H9 (cell line): ENCODE results near the gene ARFGEF3. TPM values are rescaled to one million over a fixed set of nuclear protein-coding genes. Genes with fewer than 3 reads are reported as not detected.

ENCODE experiments used
- DNase-seq: peaks from one replicate; pipeline ENCODE4 v3.0.0-alpha.2; 2017
- H2AFZ ChIP-seq: one replicate; pipeline ENCODE4 v1.6.1; 2013; ENCODE audit warnings: mild to moderate bottlenecking, low read length, control low read depth, moderate library complexity
- H2AK5ac ChIP-seq: 2 replicates; pipeline ENCODE4 v1.6.1; 2013; ENCODE audit warnings: low read length, control low read depth, mixed read lengths; ENCODE audit not compliant: insufficient read length
- H2BK120ac ChIP-seq: one replicate; pipeline ENCODE4 v1.6.1; 2013; ENCODE audit warnings: low read depth, mild to moderate bottlenecking, low read length, control low read depth, inconsistent platforms; ENCODE audit not compliant: poor library complexity, severe bottlenecking
- H2BK12ac ChIP-seq: 2 replicates; pipeline ENCODE4 v1.6.1; 2013; ENCODE audit warnings: low read length, control low read depth, mixed read lengths, low read depth; ENCODE audit not compliant: insufficient read length
- H2BK15ac ChIP-seq: 2 replicates; pipeline ENCODE4 v1.6.1; 2013; ENCODE audit warnings: low read depth, low read length, control low read depth
- H2BK20ac ChIP-seq: one replicate; pipeline ENCODE4 v1.6.1; 2013; ENCODE audit warnings: low read depth, mild to moderate bottlenecking, low read length, control low read depth, inconsistent platforms; ENCODE audit not compliant: poor library complexity, severe bottlenecking
- H2BK5ac ChIP-seq: 2 replicates; pipeline ENCODE4 v1.6.1; 2013; ENCODE audit warnings: low read length, control low read depth, mixed read lengths; ENCODE audit not compliant: insufficient read length
- H3K14ac ChIP-seq: 2 replicates; pipeline ENCODE4 v1.6.1; 2013; ENCODE audit warnings: low read length, control low read depth; ENCODE audit not compliant: insufficient read depth
- H3K18ac ChIP-seq: 2 replicates; pipeline ENCODE4 v1.6.1; 2013; ENCODE audit warnings: low read depth, mild to moderate bottlenecking, mixed read lengths, low read length, control low read depth; ENCODE audit not compliant: insufficient read length
- H3K23ac ChIP-seq: 2 replicates; pipeline ENCODE4 v1.6.1; 2013; ENCODE audit warnings: low read length, control low read depth, mixed read lengths, low read depth; ENCODE audit not compliant: insufficient read length
- H3K23me2 ChIP-seq: 2 replicates; pipeline ENCODE4 v1.6.1; 2013; ENCODE audit warnings: low read depth, mild to moderate bottlenecking, mixed read lengths, low read length, control low read depth; ENCODE audit not compliant: insufficient read length, poor library complexity, severe bottlenecking
- H3K27ac ChIP-seq: 2 replicates; pipeline ENCODE4 v1.5.1; 2013; ENCODE audit warnings: low read length, control low read depth, mixed read lengths, low read depth; ENCODE audit not compliant: insufficient read length
- H3K27me3 ChIP-seq: 2 replicates; pipeline ENCODE4 v1.6.1; 2013; ENCODE audit warnings: low read length, control low read depth, inconsistent platforms; ENCODE audit not compliant: insufficient read depth
- H3K4ac ChIP-seq: 2 replicates; pipeline ENCODE4 v1.6.1; 2013; ENCODE audit warnings: low read depth, mild to moderate bottlenecking, control low read depth, inconsistent platforms, low read length, moderate library complexity
- H3K4me1 ChIP-seq: 2 replicates; pipeline ENCODE4 v1.6.1; 2013; ENCODE audit warnings: low read length, control low read depth, inconsistent platforms; ENCODE audit not compliant: insufficient read depth
- H3K4me2 ChIP-seq: 2 replicates; pipeline ENCODE4 v1.6.1; 2013; ENCODE audit warnings: low read length, control low read depth, mixed read lengths; ENCODE audit not compliant: insufficient read length, insufficient read depth
- H3K56ac ChIP-seq: 2 replicates; pipeline ENCODE4 v1.6.1; 2013; ENCODE audit warnings: low read depth, mild to moderate bottlenecking, mixed read lengths, low read length, control low read depth; ENCODE audit not compliant: insufficient read length
- H3K79me1 ChIP-seq: 2 replicates; pipeline ENCODE4 v1.6.1; 2013; ENCODE audit warnings: low read depth, mild to moderate bottlenecking, moderate library complexity, low read length, control low read depth, inconsistent platforms; ENCODE audit not compliant: insufficient read depth, poor library complexity, severe bottlenecking
- H3K79me2 ChIP-seq: 2 replicates; pipeline ENCODE4 v1.6.1; 2013; ENCODE audit warnings: low read length, control low read depth, inconsistent platforms; ENCODE audit not compliant: insufficient read depth
- H3K9ac ChIP-seq: 2 replicates; pipeline ENCODE4 v1.6.1; 2013; ENCODE audit warnings: low read length, control low read depth, mixed read lengths; ENCODE audit not compliant: insufficient read length; ENCODE audit errors: extremely low read depth
- H3K9me3 ChIP-seq: one replicate; pipeline ENCODE4 v1.6.1; 2013; ENCODE audit warnings: low read depth, low read length, inconsistent platforms; ENCODE audit not compliant: control insufficient read depth
- H3T11ph ChIP-seq: one replicate; pipeline ENCODE4 v1.6.1; 2013; ENCODE audit warnings: mild to moderate bottlenecking, low read length, control low read depth, inconsistent platforms
- H4K20me1 ChIP-seq: one replicate; pipeline ENCODE4 v1.6.1; 2013; ENCODE audit not compliant: control insufficient read depth, insufficient read length, insufficient read depth
- H4K5ac ChIP-seq: 2 replicates; pipeline ENCODE4 v1.6.1; 2013; ENCODE audit warnings: low read depth, mild to moderate bottlenecking, mixed read lengths, low read length, control low read depth; ENCODE audit not compliant: insufficient read length
- H4K8ac ChIP-seq: replicated peaks from 2 replicates; pipeline ENCODE4 v1.6.1; 2013; ENCODE audit warnings: low read length, control low read depth, mixed read lengths, low read depth; ENCODE audit not compliant: insufficient read length
- H4K91ac ChIP-seq: 2 replicates; pipeline ENCODE4 v1.6.1; 2013; ENCODE audit warnings: low read depth, mild to moderate bottlenecking, moderate library complexity, mixed read lengths, low read length, control low read depth; ENCODE audit not compliant: insufficient read length
- H3K27ac Mint-ChIP-seq, 3 experiments: 2 replicates in 2 of 3; 3 replicates in 1 of 3; pipeline ENCODE4 v1.8.0; 2020 to 2021; ENCODE audit warnings: mixed read lengths in 3 of 3, mild to moderate bottlenecking in 1 of 3, moderate library complexity in 1 of 3
- H3K27me3 Mint-ChIP-seq: 2 replicates; pipeline ENCODE4 v1.8.0; 2021; ENCODE audit warnings: low read depth, mild to moderate bottlenecking, moderate library complexity, mixed read lengths
- H3K36me3 Mint-ChIP-seq, 3 experiments: 2 replicates in 2 of 3; 3 replicates in 1 of 3; pipeline ENCODE4 v1.8.0; 2020 to 2021; ENCODE audit warnings: low read depth in 3 of 3, mixed read lengths in 3 of 3; ENCODE audit not compliant: insufficient read depth in 1 of 3
- H3K4me1 Mint-ChIP-seq, 2 experiments: 2 replicates each; pipeline ENCODE4 v1.8.0; 2020; ENCODE audit warnings: mixed read lengths in 2 of 2
- H3K4me3 Mint-ChIP-seq, 2 experiments: 2 replicates in 1 of 2; 3 replicates in 1 of 2; pipeline ENCODE4 v1.8.0; 2020 to 2021; ENCODE audit warnings: mild to moderate bottlenecking in 2 of 2, mixed read lengths in 2 of 2, moderate library complexity in 1 of 2
- H3K9me3 Mint-ChIP-seq, 2 experiments: 2 replicates in 1 of 2; 3 replicates in 1 of 2; pipeline ENCODE4 v1.8.0; 2020; ENCODE audit warnings: mild to moderate bottlenecking in 2 of 2, mixed read lengths in 2 of 2, moderate library complexity in 1 of 2
- WGBS: extraction: QIAGEN DNeasy Blood & Tissue Kit; methylation state at CpG from one replicate; pipeline ENCODE4 v1.1.7; 2013; ENCODE audit warnings: missing lambda C conversion rate, low lambda C conversion rate, mixed read lengths; ENCODE audit not compliant: insufficient read length; ENCODE audit errors: extremely low coverage; 5-methylcytosine and 5-hydroxymethylcytosine counted together
- total RNA-seq: library from RNA; stranded (reverse); gene quantifications from 2 replicates; pipeline ENCODE4 v1.2.1, GENCODE V29; 2021
- TF ChIP-seq, protein P1 (sequence below): fragments of 200-600 bp; sonication (generic); conservative IDR thresholded peaks from 3 replicates; pipeline ENCODE4 v1.8.0; 2021; ENCODE audit warnings: antibody characterized with exemption, mild to moderate bottlenecking

ARFGEF3 gene
- total RNA-seq, 1 experiment from 2014 or later = 13.7 TPM

GRCh38 chr6:138300469-138300868 is 138.7 kb downstream of the ARFGEF3 start:
- H3K56ac ChIP-seq = no peak overlapping the region
- no peak overlapping the region for H3K18ac ChIP-seq
- TF ChIP-seq, protein P1, sequence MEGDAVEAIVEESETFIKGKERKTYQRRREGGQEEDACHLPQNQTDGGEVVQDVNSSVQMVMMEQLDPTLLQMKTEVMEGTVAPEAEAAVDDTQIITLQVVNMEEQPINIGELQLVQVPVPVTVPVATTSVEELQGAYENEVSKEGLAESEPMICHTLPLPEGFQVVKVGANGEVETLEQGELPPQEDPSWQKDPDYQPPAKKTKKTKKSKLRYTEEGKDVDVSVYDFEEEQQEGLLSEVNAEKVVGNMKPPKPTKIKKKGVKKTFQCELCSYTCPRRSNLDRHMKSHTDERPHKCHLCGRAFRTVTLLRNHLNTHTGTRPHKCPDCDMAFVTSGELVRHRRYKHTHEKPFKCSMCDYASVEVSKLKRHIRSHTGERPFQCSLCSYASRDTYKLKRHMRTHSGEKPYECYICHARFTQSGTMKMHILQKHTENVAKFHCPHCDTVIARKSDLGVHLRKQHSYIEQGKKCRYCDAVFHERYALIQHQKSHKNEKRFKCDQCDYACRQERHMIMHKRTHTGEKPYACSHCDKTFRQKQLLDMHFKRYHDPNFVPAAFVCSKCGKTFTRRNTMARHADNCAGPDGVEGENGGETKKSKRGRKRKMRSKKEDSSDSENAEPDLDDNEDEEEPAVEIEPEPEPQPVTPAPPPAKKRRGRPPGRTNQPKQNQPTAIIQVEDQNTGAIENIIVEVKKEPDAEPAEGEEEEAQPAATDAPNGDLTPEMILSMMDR = no peak
- WGBS = no CpG with 5 or more reads among the region's 4 CpGs
- no peak overlapping the region for H4K8ac ChIP-seq
- H3K4me2 ChIP-seq = no peak overlapping the region
- no peak for DNase-seq
- no peak overlapping the region for H3K9ac ChIP-seq
- H2BK15ac ChIP-seq = no peak overlapping the region
- H3T11ph ChIP-seq = no peak overlapping the region
- no peak overlapping the region for H3K4me3 Mint-ChIP-seq
- H2BK12ac ChIP-seq = no peak overlapping the region
- no peaks in the 10 kb centered on the region for H3K4me1 ChIP-seq
- no peak overlapping the region for H3K23ac ChIP-seq
- no peak overlapping the region for H2AK5ac ChIP-seq
- no peak overlapping the region for H3K4ac ChIP-seq
- H3K9me3 Mint-ChIP-seq = no peaks in the 10 kb centered on the region
- H4K91ac ChIP-seq = no peak overlapping the region
- no peaks in the 10 kb centered on the region for H3K4me1 Mint-ChIP-seq
- H4K5ac ChIP-seq = no peak overlapping the region
- no peak overlapping the region for H3K27ac ChIP-seq
- no peak overlapping the region for H2BK120ac ChIP-seq
- H3K23me2 ChIP-seq = no peaks in the 10 kb centered on the region
- H3K79me1 ChIP-seq = no peaks in the 10 kb centered on the region
- H3K9me3 ChIP-seq = no peaks in the 10 kb centered on the region
- no peaks in the 10 kb centered on the region; the same call in 1 of the 2 replicates for H3K27me3 ChIP-seq
- no peak overlapping the region for H3K27ac Mint-ChIP-seq
- H3K36me3 Mint-ChIP-seq = peaks cover 4 to 48% (median 20%) of the 10 kb centered on the region in 3 experiments; a peak in 6 of 7 replicates
- H3K27me3 Mint-ChIP-seq = no peaks in the 10 kb centered on the region
- no peaks in the 10 kb centered on the region for H3K79me2 ChIP-seq
- H2BK5ac ChIP-seq = no peak overlapping the region
- H2BK20ac ChIP-seq = no peak overlapping the region
- H2AFZ ChIP-seq = no peak overlapping the region
- no peak overlapping the region for H3K14ac ChIP-seq
- H4K20me1 ChIP-seq = no peaks in the 10 kb centered on the region
